Astrocyte of the spinal cord (primary cell): Measurements from ENCODE around the gene SUPT3H.

ENCODE experiments used
- DNase-seq: peaks from one replicate; pipeline ENCODE4 v3.0.0; 2011; ENCODE audit warnings: low read depth, low spot score
- H3K4me3 ChIP-seq: 2 replicates; pipeline ENCODE4 v1.5.1; 2011; ENCODE audit warnings: low read depth, mild to moderate bottlenecking, low read length, moderate library complexity
- CTCF ChIP-seq: IDR thresholded peaks from 2 replicates; pipeline ENCODE4 v1.5.1; 2012; ENCODE audit warnings: low read depth, mild to moderate bottlenecking, low read length, inconsistent platforms
- in situ Hi-C: cut with HindIII; loops from 2 replicates; pipeline ENCODE4 v1.10.0; 2017; ENCODE audit warnings: low sequenced_read_pairs

SUPT3H gene

GRCh38 chr6:45344900-45345299 is 32.8 kb downstream of the SUPT3H start:
- no peak overlapping the region for H3K4me3 ChIP-seq
- TF ChIP-seq CTCF: no peak
- in situ Hi-C loops: no loop called here
- DNase-seq: no peak

- in situ Hi-C loops: no loop called here
- no peak for TF ChIP-seq CTCF
- DNase-seq: no peak
- H3K4me3 ChIP-seq: peak overlapping the region; percentile 46
Observed at GRCh38 chr6:45328523-45328922, 49.2 kb downstream of the SUPT3H start.

GRCh38 chr6:45327956-45328522 is 49.7 kb downstream of the SUPT3H start, which contains the start of gene RUNX2:
Gene RUNX2 (plus strand): TSS chr6:45328330. CDS start chr6:45328727, 397 bp downstream.
- no peak for TF ChIP-seq CTCF
- peak within 1 kb of the TSS; percentile 46 for H3K4me3 ChIP-seq
- DNase-seq: peak; percentile 97
- in situ Hi-C loops: no loop called here

GRCh38 chr6:45326698-45327417 is 50.9 kb downstream of the SUPT3H start:
- TF ChIP-seq CTCF: no peak
- in situ Hi-C loops: no loop called here

GRCh38 chr6:45323656-45324224 is 54.0 kb downstream of the SUPT3H start:
- in situ Hi-C loops: no loop called here
- no peak for TF ChIP-seq CTCF
- H3K4me3 ChIP-seq: no peak overlapping the region
- DNase-seq: no peak

More at GRCh38 chr6:45326698-45327417, 50.9 kb downstream of the SUPT3H start:
- no peak for DNase-seq
- no peak overlapping the region for H3K4me3 ChIP-seq

- in situ Hi-C loops: no loop called here
- H3K4me3 ChIP-seq: no peak overlapping the region
Observed at GRCh38 chr6:45320349-45320748, 57.4 kb downstream of the SUPT3H start.

More at GRCh38 chr6:45320349-45320748, 57.4 kb downstream of the SUPT3H start:
- TF ChIP-seq CTCF: no peak
- no peak for DNase-seq
